Activated T-cell treated with anti-CD3 and anti-CD28 coated beads, Interleukin-2, amount 50 U/mL, for 24 hours (primary cell): ENCODE results near the gene EFR3B.
"Not testable (repeated sequence)": the region's sequence is repeated elsewhere in the genome, so short reads cannot be mapped to it uniquely, and the experiment has no call there.

ENCODE experiments used
- DNase-seq: peaks from one replicate; pipeline ENCODE4 v3.0.0-alpha.2; 2020
- H3K27ac Mint-ChIP-seq: 2 replicates; pipeline ENCODE4 v1.8.0; 2020; ENCODE audit warnings: mild to moderate bottlenecking, mixed read lengths
- H3K27me3 Mint-ChIP-seq: 2 replicates; pipeline ENCODE4 v1.8.0; 2020; ENCODE audit warnings: mixed read lengths
- H3K36me3 Mint-ChIP-seq: 2 replicates; pipeline ENCODE4 v1.8.0; 2020; ENCODE audit warnings: low read depth, mixed read lengths
- H3K4me1 Mint-ChIP-seq: 2 replicates; pipeline ENCODE4 v1.8.0; 2020; ENCODE audit warnings: low read depth, mixed read lengths
- H3K4me3 Mint-ChIP-seq: 2 replicates; pipeline ENCODE4 v1.8.0; 2020; ENCODE audit warnings: mild to moderate bottlenecking, moderate library complexity, mixed read lengths
- H3K9me3 Mint-ChIP-seq: 2 replicates; pipeline ENCODE4 v1.8.0; 2020; ENCODE audit warnings: mixed read lengths

Gene EFR3B

DNA sequence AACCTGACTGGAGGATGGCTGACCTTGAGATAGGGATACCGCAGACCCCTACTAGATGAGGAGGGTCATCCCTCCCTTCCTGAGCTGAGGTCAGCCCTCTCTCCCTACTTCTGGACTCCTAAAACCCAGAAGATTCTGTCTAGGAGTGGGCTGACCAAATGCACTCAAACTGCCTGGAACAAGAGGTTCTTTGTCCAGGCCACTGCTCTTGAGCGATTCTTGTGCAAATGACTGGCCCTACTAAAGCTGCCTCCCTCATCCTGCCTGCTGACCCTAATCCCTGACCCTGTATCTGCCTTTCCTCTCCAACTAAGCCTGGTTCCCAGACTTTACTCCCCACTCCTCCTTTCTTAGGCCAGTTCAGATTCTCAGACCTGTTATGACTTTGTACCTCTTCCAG lies 56.2 kb downstream of the EFR3B start:
- H3K36me3 Mint-ChIP-seq, result no peaks in the 10 kb centered on the region
- no peak overlapping the region for H3K27ac Mint-ChIP-seq
- H3K4me1 Mint-ChIP-seq, result peaks cover 17% of the 10 kb centered on the region
- DNase-seq, result no peak
- H3K4me3 Mint-ChIP-seq, result no peak overlapping the region
- H3K27me3 Mint-ChIP-seq, result no peaks in the 10 kb centered on the region
- H3K9me3 Mint-ChIP-seq, result peaks cover 14% of the 10 kb centered on the region

DNA sequence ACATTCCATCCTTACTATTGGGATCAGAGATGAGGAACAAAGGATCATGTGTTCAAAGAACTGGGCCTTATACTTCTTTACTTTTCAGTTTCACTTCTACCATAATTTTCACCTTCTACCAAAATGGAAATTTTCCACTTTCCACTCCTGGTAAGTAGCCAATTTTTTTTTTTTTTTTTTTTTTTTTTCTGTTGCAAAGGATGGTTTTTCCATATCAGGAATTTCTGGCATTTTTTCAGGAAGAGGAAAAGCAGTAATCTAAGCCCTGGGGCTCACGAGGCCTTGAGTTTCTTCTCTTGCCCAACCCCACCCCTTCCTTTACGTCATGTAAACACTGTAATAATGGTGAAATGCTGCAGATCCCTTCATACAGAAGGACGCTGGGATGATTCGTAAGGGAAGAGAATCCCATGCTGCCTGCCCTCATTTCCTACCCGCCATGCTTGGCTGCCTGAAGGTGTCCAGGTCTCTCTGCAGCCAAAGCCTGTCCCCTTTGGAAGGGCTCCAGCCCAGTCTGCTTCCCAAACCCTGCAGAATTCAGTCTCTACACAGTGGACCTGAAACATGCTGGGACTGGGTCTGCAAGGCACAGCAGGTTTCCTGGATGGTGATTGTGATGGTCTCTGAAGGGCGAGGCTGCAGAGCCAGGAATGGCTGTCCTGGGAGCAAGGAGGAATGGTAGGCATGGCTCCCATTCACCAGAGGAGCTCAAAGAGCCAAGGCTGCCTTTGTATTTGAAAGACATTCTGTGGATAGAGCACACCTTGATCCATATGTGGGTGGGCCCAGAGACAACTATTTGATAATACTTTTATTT lies 57.0 kb downstream of the EFR3B start:
- DNase-seq, result no peak

DNA sequence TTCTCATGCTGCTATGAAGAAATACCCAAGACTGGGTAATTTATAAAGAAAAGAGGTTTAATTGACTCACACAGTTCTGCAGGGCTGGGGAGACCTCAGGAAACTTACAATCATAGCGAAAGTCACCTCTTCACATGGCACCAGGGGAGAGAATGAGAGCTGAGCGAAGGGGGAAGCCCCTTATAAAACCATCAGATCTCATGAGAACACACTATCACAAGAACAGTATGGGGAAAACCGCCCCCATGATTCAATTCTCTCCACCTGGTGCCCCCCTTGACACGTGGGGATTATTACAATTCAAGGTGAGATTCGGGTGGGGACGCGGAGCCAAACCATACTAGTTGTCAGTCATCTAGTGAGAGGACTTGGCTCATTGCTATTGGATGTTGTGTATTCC lies 60.5 kb downstream of the EFR3B start:
- peak; percentile 46 for DNase-seq
- not testable (repeated sequence) for H3K4me3 Mint-ChIP-seq, H3K27me3 Mint-ChIP-seq, H3K36me3 Mint-ChIP-seq
- Mint-ChIP-seq H3K9me3 (peaks cover 14% of the 10 kb centered on the region), H3K27ac (peak overlapping the region; percentile 58), H3K4me1 (peaks cover 27% of the 10 kb centered on the region)

More for the DNA sequence above, 57.0 kb downstream of the EFR3B start:
- Mint-ChIP-seq H3K27ac (no peak overlapping the region), H3K4me3 (no peak overlapping the region), H3K36me3 (no peaks in the 10 kb centered on the region), H3K27me3 (no peaks in the 10 kb centered on the region), H3K4me1 (peaks cover 19% of the 10 kb centered on the region), H3K9me3 (peaks cover 14% of the 10 kb centered on the region)

DNA sequence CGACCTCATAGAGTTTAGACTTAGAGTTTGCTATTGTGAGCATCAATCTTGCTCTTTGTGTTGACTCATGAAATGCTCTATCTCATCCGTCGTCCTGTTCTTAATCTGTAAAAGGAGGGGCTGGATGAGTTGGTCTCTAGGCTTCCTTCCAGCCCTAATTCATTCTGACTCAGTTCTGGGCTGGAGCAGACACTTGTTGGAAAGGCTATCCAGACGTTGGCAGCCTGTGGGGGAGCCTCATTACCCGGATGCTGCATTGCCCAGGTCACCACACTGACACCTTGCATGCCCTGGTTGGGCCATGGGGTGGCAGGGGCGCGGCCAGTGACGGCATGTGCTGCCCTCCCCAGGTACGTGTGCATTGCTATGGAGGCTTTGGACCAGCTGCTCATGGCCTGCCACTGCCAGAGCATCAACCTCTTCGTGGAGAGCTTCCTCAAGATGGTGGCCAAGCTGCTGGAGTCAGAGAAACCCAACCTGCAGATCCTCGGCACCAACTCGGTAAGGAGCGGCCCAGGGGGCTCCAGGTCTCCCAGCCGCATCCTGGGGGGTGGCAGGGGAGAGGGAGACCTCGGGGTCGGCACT lies 61.5 kb downstream of the EFR3B start:
- Mint-ChIP-seq H3K27ac (no peak overlapping the region), H3K27me3 (no peaks in the 10 kb centered on the region), H3K4me1 (peaks cover 27% of the 10 kb centered on the region), H3K4me3 (no peak overlapping the region), H3K9me3 (peaks cover 14% of the 10 kb centered on the region), H3K36me3 (no peaks in the 10 kb centered on the region)
- DNase-seq, result no peak

- peaks cover 32% of the 10 kb centered on the region for H3K4me1 Mint-ChIP-seq
- no peak overlapping the region for H3K27ac Mint-ChIP-seq
- H3K27me3 Mint-ChIP-seq, result no peaks in the 10 kb centered on the region
- no peaks in the 10 kb centered on the region for H3K36me3 Mint-ChIP-seq
- H3K9me3 Mint-ChIP-seq, result peaks cover 14% of the 10 kb centered on the region
- no peak overlapping the region for H3K4me3 Mint-ChIP-seq
- DNase-seq, result no peak
Observed at GRCh38 chr2:25104736-25105135, 62.9 kb downstream of the EFR3B start.

DNA sequence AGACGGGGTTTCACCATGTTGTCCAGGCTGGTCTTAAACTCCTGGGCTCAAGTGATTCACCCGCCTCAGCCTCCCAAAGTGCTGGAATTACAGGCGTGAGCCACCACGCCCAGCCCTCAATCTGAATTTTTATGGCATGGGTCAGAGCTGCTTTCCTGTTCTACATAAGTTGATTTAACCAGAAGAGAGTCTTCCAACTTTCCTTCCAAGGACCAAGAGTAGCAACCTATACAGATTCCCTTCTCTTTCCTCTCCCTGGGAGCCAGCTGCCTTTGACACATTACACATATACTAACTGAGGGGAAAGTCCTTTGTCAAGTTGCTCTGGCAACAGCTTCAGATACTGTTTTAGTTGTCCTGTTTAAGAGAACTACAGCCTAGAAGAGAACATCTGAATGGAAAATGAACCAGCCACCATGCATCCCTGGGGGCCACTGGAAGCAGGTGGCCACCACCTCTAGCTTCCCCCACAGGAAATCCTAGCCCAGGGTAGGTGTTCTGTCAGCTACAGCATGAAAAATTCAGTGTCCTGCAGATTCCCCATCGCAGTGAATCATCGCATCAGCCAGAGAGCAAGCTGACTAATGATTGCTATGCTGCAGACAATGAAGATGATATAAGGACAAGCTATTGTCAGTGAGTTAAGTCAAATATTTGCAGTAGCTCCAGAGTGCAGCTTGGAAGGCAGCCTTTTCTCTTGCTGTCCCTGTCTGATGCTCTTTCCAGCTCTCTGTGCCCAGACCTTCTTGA lies 63.6 kb downstream of the EFR3B start:
- DNase-seq, result no peak
- Mint-ChIP-seq H3K4me3 (no peak overlapping the region), H3K27me3 (no peaks in the 10 kb centered on the region), H3K27ac (no peak overlapping the region), H3K9me3 (peaks cover 14% of the 10 kb centered on the region), H3K4me1 (peaks cover 35% of the 10 kb centered on the region), H3K36me3 (no peaks in the 10 kb centered on the region)

- H3K4me1 Mint-ChIP-seq, result peaks cover 15% of the 10 kb centered on the region
- no peak overlapping the region for H3K27ac Mint-ChIP-seq
- H3K36me3 Mint-ChIP-seq, result no peaks in the 10 kb centered on the region
- no peaks in the 10 kb centered on the region for H3K9me3 Mint-ChIP-seq
- DNase-seq, result no peak
- no peak overlapping the region for H3K4me3 Mint-ChIP-seq
- no peaks in the 10 kb centered on the region for H3K27me3 Mint-ChIP-seq
Observed at GRCh38 chr2:25109822-25110221, 67.9 kb downstream of the EFR3B start.

DNA sequence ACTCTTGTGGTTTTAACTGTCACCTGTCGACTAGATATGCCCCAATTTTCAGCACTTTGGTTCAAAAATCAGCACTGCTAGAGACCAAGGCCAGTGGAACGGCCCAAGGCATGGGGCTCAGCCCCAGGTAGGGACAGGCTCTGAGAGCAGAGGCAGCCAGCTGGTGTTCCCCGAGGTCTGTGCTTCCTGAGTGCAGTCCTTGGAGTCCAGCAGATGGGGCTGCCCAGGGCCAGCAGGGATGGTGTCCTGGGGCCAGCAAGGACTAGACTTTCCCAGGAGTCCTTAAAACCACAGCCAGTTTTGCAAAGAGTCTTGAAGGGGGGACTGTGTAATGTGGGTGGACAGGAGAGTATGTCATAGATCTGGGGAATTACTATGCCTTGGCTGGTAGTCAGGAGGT lies 70.2 kb downstream of the EFR3B start:
- Mint-ChIP-seq H3K4me3 (no peak overlapping the region), H3K27me3 (no peaks in the 10 kb centered on the region), H3K4me1 (peaks cover 7% of the 10 kb centered on the region), H3K36me3 (no peaks in the 10 kb centered on the region), H3K9me3 (no peaks in the 10 kb centered on the region), H3K27ac (no peak overlapping the region)
- no peak for DNase-seq

DNA sequence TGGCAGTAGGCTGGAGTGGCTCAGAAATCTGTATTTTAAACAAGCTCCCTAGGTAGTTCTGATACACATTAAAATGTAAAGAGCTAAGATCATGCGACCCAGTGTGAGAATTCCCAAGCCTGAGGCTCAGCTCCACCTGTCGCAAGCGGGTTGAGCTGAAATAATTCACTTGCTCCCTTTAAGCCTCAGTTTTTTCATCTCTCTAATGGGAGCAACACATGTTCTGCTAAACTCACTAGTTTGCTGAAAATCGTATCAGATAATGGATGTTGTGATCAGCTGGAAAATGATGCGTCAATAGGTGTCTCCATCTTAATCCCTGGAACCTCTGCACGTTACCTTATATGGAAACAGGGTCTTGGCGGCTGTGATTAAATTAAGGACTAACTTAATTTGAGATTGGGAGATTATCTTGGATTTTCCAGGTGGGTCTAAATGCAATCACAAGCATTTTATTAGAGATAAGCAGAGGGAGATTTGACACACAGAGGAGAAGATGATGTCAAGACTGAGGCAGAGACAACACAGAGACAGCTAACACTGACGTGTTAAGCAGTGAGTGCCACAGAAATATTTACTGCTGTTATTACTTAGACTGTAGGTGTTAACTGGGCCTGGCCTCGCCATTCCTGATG lies 73.5 kb downstream of the EFR3B start:
- Mint-ChIP-seq H3K27ac (no peak overlapping the region), H3K27me3 (no peaks in the 10 kb centered on the region), H3K4me3 (no peak overlapping the region), H3K36me3 (no peaks in the 10 kb centered on the region), H3K9me3 (no peaks in the 10 kb centered on the region), H3K4me1 (no peaks in the 10 kb centered on the region)
- DNase-seq, result no peak

- H3K4me3 Mint-ChIP-seq, result no peak overlapping the region
- H3K27me3 Mint-ChIP-seq, result no peaks in the 10 kb centered on the region
Observed at GRCh38 chr2:25115902-25116301, 74.0 kb downstream of the EFR3B start.

DNA sequence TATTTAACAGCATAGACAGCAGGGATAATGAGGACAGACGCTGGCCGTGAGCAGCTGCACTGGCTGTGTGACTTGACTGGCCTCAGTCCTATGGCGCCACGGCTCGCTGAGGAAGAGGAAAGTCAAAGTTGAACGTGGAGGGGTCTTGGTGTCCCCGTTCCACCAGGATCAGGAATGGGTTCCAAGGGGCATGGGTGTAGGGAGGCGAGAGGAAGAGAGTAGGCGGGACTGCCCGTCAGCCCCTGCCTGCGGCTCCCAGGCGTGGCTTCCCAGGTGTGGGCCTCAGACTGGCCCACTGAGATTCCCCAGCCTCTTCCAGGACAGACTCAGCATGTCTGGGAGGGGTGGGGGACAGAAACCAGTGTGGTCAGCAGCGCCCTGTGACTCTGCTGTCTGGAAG lies 75.1 kb downstream of the EFR3B start:
- H3K9me3 Mint-ChIP-seq, result no peaks in the 10 kb centered on the region
- no peak overlapping the region for H3K4me3 Mint-ChIP-seq
- no peaks in the 10 kb centered on the region for H3K36me3 Mint-ChIP-seq

More at GRCh38 chr2:25115902-25116301, 74.0 kb downstream of the EFR3B start:
- Mint-ChIP-seq H3K9me3 (no peaks in the 10 kb centered on the region), H3K4me1 (no peaks in the 10 kb centered on the region), H3K36me3 (no peaks in the 10 kb centered on the region), H3K27ac (no peak overlapping the region)
- no peak for DNase-seq

DNA sequence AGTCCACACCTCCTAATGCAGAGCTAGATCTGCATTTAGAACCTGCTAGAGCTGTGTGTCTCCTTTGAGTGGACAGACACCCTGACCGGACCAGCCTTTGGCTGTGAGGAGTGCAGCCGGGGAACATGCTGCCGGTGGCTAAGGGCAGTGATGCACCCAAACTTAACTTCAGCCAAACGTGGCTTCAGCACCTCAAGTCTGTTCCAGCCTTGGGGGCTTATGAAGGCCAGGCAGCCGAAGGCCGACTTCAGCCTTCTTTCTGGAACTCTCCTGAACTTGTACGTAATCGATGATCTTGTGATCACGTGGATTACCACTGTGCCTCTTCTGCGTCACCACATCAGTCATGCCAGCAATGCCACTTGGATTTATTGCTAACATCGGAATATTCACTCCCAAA lies 77.4 kb downstream of the EFR3B start:
- Mint-ChIP-seq H3K27ac (no peak overlapping the region), H3K27me3 (peaks cover 9% of the 10 kb centered on the region), H3K9me3 (no peaks in the 10 kb centered on the region), H3K4me1 (no peaks in the 10 kb centered on the region), H3K4me3 (no peak overlapping the region), H3K36me3 (no peaks in the 10 kb centered on the region)
- no peak for DNase-seq

More for the DNA sequence above, 75.1 kb downstream of the EFR3B start:
- no peaks in the 10 kb centered on the region for H3K4me1 Mint-ChIP-seq
- peaks cover 5% of the 10 kb centered on the region for H3K27me3 Mint-ChIP-seq
- H3K27ac Mint-ChIP-seq, result no peak overlapping the region
- DNase-seq, result no peak

GRCh38 chr2:25122367-25122766 lies 80.5 kb downstream of the EFR3B start:
- H3K9me3 Mint-ChIP-seq, result no peaks in the 10 kb centered on the region
- H3K27me3 Mint-ChIP-seq, result peaks cover 9% of the 10 kb centered on the region
- no peak overlapping the region for H3K4me3 Mint-ChIP-seq
- DNase-seq, result no peak
- H3K36me3 Mint-ChIP-seq, result no peaks in the 10 kb centered on the region
- no peak overlapping the region for H3K27ac Mint-ChIP-seq
- no peaks in the 10 kb centered on the region for H3K4me1 Mint-ChIP-seq

DNA sequence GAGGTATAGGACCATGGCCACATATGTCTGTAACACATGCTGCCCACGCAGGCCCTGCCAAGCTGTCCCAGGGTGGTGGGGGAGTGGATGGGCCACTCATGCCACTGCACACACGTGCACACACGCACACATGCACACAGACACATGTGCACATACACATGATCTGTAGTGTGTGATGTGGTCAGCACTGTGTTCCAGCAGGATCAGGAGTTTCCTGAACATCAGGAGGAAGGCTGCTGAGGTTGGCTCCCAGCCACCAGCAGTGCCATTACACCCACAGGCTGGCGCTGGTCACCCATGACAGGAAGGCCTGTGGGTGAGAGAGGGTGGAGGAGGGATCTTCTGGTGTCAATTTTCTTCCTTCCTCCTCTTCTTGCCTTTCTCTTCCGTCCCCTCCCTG lies 81.8 kb downstream of the EFR3B start:
- Mint-ChIP-seq H3K27ac (no peak overlapping the region), H3K27me3 (peaks cover 9% of the 10 kb centered on the region), H3K4me1 (no peaks in the 10 kb centered on the region), H3K4me3 (no peak overlapping the region), H3K36me3 (no peaks in the 10 kb centered on the region), H3K9me3 (no peaks in the 10 kb centered on the region)
- no peak for DNase-seq
